Kidney epithelial cell (primary cell): ENCODE measurements around the gene PPFIBP2. TPM values are rescaled to one million over a fixed set of nuclear protein-coding genes. Genes with fewer than 3 reads are reported as not detected.

Source experiments
- DNase-seq: peaks from one replicate; pipeline ENCODE4 v3.0.0-alpha.2; 2010; ENCODE audit warnings: low read depth
- H3K27me3 ChIP-seq: 2 replicates; pipeline ENCODE4 v1.6.0; 2011; ENCODE audit warnings: low read length; ENCODE audit not compliant: control insufficient read depth, insufficient read depth
- H3K36me3 ChIP-seq: 2 replicates; pipeline ENCODE4 v1.5.1; 2011; ENCODE audit warnings: low read length; ENCODE audit not compliant: control insufficient read depth, insufficient read depth
- H3K4me3 ChIP-seq: 2 replicates; pipeline ENCODE4 v1.5.1; 2011; ENCODE audit warnings: low read depth, mild to moderate bottlenecking, control low read depth, low read length
- total RNA-seq: library from RNA; depleted of rRNA; stranded (reverse); fragments of >200 nt; gene quantifications from 2 replicates; pipeline ENCODE4 v1.2.3, GENCODE V29; 2015
- TF ChIP-seq, protein P1 (sequence below): IDR thresholded peaks from 2 replicates; pipeline ENCODE4 v1.5.1; 2011; ENCODE audit warnings: mild to moderate bottlenecking, moderate library complexity, low read length, control low read depth, inconsistent platforms; ENCODE audit not compliant: insufficient read depth, poor library complexity, severe bottlenecking

PPFIBP2 gene
- total RNA-seq, 1 donor from 2014 or later: 6.0 TPM

DNA sequence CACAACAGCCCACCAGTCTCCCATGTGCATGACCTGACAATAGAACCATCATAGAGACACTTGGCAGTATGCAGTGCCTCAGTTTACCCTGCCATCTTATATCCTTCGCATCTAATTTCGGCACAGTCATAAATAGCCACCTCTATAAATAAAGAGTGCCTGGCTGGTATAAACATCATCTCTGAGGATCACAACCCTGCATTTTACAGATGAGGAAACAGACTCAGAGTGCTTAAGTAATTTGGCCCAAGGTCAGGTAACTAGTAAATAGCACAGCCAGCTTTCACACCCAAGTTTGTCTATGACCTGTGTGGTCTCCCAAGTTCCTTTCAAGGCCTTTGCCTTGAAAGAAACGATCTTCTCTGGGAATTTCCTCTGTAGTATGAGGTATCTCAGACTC, 114.9 kb downstream of the PPFIBP2 start:
- TF ChIP-seq, protein P1, sequence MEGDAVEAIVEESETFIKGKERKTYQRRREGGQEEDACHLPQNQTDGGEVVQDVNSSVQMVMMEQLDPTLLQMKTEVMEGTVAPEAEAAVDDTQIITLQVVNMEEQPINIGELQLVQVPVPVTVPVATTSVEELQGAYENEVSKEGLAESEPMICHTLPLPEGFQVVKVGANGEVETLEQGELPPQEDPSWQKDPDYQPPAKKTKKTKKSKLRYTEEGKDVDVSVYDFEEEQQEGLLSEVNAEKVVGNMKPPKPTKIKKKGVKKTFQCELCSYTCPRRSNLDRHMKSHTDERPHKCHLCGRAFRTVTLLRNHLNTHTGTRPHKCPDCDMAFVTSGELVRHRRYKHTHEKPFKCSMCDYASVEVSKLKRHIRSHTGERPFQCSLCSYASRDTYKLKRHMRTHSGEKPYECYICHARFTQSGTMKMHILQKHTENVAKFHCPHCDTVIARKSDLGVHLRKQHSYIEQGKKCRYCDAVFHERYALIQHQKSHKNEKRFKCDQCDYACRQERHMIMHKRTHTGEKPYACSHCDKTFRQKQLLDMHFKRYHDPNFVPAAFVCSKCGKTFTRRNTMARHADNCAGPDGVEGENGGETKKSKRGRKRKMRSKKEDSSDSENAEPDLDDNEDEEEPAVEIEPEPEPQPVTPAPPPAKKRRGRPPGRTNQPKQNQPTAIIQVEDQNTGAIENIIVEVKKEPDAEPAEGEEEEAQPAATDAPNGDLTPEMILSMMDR: no peak
- Histone ChIP-seq H3K36me3 (no peaks in the 10 kb centered on the region), H3K27me3 (no peaks in the 10 kb centered on the region), H3K4me3 (no peak overlapping the region)
- no peak for DNase-seq

- H3K27me3 ChIP-seq: no peaks in the 10 kb centered on the region
- DNase-seq: no peak
Measured at GRCh38 chr11:7630002-7630401, 116.2 kb downstream of the PPFIBP2 start.

DNA sequence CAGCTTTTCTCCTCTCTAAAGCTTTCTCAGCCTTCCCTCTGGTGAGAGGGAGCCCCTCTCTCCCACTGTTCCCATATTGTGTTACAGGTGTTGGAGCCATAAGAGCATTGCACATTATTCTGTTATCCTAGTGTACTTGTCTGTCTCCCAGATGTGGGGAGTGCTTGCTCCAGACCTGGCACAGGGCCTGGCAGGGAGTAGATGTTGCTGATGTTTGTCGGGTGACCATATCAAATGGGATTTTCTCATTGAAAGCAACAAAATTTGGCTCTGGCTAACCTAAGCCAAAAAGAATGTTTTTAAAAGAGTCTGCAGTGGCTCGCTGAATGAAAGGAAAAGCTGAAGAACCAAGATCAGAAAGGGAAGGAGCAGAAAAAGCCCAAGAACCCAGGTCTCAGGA, 118.4 kb downstream of the PPFIBP2 start:
- Histone ChIP-seq H3K36me3 (no peaks in the 10 kb centered on the region), H3K4me3 (no peak overlapping the region)
- TF ChIP-seq, protein P1: no peak

More at GRCh38 chr11:7630002-7630401, 116.2 kb downstream of the PPFIBP2 start:
- TF ChIP-seq, protein P1: no peak
- Histone ChIP-seq H3K36me3 (no peaks in the 10 kb centered on the region), H3K4me3 (no peak overlapping the region)

DNA sequence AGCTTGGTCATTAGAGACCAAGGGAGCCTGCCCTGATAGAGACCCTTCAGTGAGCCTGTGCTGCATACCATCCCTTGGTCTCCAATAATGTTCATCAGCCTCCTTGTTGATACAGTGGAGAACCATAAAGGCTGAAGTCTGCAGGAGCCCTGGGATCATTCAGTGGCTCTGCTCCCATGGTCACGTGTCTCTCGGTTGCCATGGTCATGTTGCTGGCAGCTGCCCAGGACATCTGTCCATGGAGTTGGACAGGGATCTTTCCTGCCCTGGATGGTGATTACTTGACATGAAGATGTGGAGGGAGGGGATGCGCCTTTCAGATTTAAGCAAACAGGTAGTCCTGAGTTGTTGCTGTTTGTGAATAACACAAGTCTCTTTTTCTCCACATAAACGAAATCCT, 121.3 kb downstream of the PPFIBP2 start:
- TF ChIP-seq, protein P1: no peak
- no peaks in the 10 kb centered on the region for H3K36me3 ChIP-seq
- DNase-seq: no peak
- H3K27me3 ChIP-seq: no peaks in the 10 kb centered on the region
- no peak overlapping the region for H3K4me3 ChIP-seq

More for the DNA sequence above, 118.4 kb downstream of the PPFIBP2 start:
- H3K27me3 ChIP-seq: no peaks in the 10 kb centered on the region
- no peak for DNase-seq

DNA sequence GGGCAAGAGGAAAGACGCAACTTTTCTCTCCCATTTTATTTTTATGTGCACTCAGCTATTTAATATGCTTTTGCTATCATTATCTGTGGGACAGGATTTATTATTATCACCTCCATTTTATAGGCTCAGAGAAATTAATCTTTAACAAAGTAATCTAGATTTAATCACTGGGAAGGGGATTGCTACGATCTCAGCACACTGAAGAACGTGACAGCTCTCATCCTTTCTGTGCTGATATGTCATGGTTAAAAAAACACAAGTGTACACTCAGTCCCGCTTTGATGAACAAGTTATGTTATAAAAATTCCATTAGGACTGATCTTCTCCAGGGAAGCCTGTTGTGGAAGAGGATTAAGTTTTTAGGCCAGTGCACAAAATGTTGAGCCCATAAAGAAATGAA, 121.9 kb downstream of the PPFIBP2 start:
- no peak overlapping the region for H3K4me3 ChIP-seq
- H3K27me3 ChIP-seq: no peaks in the 10 kb centered on the region
- no peaks in the 10 kb centered on the region for H3K36me3 ChIP-seq
- no peak for DNase-seq
- TF ChIP-seq, protein P1: no peak

- no peak overlapping the region for H3K4me3 ChIP-seq
- no peaks in the 10 kb centered on the region for H3K27me3 ChIP-seq
- DNase-seq: no peak
- TF ChIP-seq, protein P1: no peak
- H3K36me3 ChIP-seq: no peaks in the 10 kb centered on the region
Measured at GRCh38 chr11:7636350-7636749, 122.6 kb downstream of the PPFIBP2 start.
